ENCODE measurements around the gene SAT2.
"Not testable (repeated sequence)": the region's sequence is repeated elsewhere in the genome, so short reads cannot be mapped to it uniquely, and the experiment has no call there.

The SAT2 gene

DNA sequence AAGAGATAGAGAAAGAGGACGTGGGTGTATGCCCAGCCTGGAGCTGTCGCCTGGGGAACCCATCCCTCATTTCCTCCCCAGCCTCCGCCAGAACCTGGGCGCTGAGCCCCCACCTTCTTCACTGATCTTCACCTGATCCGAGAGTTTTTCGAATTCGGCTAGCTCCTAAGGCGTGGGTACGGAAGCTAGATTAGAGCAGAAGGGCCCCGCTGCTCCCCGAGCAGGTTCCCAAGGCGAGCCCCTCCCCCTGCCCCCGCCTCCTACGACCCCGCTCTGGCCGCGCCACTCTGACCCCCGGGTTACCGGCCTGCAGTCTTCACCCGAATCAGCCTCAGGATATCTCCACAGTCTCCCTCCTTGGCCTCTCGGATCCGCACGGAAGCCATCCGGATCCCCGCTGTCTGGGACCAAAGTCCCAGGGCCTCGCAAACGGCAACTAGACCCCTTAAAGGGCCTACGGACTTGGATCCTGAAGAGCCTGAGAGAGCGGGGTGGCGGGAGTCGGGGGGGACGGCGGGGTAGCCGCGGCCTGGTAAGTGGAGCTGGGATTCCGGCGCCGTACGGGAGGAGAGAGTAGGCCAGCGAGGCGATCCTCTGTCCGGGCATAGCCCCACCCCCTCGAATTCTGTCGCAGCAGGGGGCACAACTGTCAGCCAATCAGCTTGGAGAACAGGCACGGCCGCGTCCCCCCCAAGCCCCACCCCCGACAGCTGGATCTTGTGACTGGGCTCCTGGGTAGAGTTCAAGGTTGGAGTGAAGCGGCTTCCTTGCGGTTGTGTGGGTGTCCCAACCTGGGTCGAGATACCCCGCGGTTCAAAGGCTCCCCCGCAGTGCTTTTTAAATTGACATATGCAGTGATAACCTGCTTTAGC, at the start of gene SAT2:
TSS of gene SAT2 (minus strand) at position 572 of the 872 bp plus-strand sequence. CDS start at position 386, 186 bp downstream.
- peak; percentile 97 for DNase-seq

DNA sequence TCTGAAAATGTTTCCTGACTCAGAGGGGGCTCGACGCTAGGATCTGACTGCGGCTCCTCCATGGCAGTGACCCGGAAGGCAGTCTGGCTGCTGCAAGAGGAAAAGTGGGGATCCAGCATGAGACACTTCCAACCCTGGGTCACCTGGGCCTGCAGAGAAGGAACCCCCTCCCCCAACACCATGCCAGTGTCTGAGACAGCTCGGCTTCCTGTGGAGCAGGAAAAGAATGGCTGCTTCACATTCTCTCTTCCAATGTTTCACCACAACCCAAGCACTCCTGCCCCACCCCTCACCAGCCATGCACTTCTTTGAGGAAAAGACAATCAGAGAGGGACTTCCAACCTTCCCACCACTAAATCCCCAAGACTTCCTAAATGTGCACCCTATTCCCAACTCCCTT, 48.9 kb upstream of the SAT2 start:
- no peak for DNase-seq

DNA sequence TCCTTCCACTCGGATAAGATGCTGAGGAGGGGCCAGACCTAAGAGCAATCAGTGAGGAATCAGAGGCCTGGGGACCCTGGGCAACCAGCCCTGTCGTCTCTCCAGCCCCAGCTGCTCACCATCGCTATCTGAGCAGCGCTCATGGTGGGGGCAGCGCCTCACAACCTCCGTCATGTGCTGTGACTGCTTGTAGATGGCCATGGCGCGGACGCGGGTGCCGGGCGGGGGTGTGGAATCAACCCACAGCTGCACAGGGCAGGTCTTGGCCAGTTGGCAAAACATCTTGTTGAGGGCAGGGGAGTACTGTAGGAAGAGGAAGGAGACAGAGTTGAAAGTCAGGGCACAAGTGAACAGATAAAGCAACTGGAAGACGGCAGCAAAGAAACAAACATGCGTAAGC, 47.3 kb upstream of the SAT2 start:
- DNase-seq = no peak

DNA sequence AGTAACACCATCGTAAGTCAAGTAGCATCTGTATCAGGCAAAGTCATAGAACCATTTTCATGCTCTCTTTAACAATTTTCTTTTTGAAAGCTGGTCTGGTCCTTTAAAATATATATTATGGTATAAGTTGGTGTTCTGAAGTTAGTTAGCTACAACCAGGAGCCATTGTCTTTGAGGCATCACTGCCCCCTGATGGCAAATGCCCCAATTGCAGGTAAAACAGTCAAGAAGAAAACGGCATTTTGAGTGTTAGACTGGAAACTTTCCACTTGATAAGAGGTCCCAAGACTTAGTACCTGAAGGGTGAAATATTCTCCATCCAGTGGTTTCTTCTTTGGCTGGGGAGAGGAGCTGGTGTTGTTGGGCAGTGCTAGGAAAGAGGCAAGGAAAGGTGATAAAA, 45.6 kb upstream of the SAT2 start:
- no peak for DNase-seq

DNA sequence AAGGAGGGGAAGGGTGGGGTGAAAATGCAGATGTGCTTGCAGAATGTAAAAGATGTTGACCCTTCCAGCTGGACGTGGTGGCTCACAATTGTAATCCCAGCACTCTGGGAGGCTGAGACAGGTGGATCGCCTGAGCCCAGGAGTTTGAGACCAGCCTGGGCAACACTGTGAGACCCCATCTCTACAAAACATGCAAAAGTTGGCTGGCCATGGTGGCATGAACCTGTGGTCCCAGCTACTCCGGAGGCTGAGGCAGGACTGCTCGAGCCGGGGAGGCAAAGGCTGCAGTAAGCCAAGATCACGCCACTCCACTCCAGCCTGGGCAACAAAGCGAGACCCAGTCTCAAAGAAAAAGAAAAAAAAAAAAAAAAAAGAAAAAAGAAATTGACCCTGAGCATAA, 40.9 kb upstream of the SAT2 start:
- no peak for DNase-seq

DNA sequence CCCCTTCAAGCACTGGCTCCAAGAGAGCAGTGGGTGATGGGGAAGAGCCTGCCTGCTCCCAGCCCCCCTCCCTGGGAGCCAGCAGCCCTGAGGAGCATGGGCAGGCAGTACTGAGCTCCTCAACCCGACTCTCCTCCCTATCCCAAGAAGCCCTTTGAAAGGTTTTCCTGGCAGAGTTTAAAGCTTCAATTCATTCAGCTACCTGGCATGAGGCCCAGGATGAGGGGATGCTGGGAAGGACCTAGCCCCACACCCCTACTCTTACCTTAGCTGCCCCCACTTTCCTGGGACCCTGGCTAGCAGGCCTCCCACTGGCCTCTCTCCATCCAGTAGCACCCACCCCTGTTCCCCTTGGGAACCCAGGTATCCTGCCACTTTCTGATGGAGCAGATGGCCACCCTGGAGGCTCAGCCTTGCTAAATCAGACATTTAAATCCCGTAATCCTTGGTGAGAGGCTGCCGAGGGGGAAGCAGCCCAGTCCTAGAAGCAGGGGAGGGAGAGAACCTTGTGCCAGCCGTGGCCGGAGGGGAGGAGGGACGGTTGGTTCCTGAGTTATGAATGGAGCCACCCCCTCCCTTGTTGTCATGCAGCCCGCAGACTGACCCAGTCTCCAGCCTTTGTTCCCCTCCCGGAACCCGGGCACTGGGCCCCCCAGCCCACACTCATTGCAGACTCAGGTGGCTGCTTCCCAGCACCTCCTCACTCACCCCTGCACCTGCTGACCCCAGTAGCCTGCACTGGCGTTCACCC, 40.2 kb upstream of the SAT2 start:
- peak; percentile 54 for DNase-seq

DNA sequence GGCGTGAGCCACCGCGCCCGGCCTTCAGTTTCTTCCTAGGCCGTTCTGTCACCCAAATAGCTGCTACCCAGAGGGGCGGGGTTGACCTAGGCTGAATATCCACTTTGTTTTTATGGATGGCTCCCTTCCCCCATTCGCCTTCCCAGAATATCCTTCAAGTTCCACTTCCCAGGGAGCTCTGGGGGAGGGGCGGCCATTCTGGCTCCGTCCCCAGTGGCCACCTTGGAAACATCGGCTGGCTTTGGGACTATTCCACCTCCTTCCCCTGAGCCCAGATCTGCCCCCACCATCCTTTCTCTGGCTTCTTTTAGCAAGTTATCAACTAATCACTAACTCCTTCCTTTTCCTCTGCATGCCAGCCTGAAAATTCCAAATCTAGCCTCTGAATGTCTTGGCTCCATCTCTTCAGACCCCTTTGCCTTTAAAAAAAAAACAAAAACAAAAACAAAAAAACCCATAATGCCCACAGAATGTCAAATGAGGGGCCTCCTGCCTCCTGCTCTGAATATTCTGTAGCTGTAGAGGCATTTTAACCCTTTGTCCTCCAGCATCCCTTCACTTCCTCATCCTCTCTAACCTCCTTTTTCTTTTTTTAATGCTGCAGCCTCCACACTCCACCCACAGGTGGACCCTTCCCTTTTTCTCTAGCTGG, 29.5 kb upstream of the SAT2 start:
- peak; percentile 51 for DNase-seq

DNA sequence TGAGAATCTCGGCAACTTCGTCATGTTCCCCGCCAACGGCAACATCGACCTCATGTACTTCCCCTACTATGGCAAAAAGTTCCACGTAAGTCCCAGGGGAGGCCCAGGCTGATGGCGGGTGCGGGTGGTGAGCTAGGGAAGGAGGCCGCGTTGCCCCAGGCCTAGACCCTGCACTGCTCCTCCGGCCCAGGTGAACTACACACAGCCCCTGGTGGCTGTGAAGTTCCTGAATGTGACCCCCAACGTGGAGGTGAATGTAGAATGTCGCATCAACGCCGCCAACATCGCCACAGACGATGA, 27.9 kb upstream of the SAT2 start:
- DNase-seq = no peak

DNA sequence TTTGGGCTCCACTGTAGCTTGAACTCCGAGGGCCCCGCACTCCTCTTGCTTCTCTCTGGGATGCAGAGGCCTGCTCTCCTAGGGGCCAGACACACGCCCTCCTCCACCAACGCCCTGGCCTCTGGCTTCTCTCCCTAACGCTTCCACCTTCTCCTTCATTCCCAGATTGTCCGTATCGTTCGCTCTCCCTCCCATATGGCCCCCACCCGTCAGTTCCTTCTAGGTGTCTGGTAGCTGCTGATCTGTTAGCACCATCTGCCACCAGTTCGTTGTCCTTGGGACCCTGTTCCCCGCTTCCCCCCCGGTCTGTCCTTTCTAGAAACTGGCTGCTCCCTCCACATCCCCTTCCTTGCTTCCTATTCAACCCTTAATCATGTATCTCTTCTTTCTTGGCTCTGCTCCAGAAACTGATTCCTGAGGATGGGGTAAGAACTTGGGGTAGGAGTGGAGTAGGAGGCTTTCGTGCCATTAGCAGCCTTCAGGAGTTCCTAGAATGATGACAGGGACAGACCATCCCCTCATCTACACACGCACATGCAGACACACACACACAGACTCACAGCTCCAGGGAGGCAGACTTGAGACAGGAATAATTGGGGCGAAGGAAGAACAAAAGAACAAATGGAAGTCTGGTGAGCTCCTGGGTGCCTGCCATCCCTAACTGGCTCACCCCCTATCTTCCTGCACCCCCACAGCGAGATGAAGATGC, 27.4 kb upstream of the SAT2 start:
- no peak for DNase-seq

DNA sequence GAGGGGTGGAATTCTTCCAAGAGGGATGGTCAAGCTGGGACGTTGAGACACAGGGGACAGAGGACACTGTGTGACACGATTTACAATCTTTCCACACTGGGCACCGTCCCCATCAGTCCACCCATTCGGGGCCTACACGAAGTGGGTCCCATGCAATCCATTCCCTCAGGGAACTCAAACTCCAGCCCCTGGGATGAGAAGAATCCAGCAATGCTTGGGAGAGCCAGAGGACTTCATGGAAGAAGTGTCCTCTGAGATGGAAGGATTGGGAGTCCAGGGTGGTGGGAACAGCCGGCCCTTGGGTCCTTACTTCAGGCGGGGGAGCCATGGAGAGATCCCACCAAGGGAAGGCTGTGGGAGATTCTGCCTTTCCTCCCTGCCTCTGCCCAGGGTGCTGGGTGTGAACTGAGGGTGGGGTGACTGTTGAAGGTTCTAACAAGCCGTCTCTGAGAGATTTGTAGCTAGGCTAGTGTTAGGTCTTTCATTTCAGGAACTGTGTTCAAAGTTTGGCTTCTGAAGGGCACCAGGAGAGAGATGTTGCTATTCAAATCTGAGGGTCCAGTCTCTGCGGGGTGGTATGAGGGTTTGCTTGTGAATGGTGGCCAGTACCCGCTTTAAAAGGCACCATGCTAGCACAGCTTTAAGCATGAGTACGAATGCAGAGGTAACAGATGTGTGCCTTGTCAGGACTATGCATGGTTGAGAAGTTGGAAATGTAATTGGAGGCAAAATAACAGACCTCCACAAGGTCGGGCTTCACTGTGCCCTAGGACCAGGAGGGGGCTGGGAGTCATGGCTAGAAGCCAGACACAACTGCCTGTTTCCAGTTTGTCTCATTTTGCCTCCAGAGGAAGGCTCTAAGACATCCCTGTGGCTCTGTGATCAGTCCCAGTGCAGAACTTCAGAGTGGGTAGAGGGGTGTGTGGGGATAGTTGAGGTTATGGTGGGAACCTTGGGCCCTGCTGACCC, 25.1 kb upstream of the SAT2 start:
- no peak for DNase-seq

DNA sequence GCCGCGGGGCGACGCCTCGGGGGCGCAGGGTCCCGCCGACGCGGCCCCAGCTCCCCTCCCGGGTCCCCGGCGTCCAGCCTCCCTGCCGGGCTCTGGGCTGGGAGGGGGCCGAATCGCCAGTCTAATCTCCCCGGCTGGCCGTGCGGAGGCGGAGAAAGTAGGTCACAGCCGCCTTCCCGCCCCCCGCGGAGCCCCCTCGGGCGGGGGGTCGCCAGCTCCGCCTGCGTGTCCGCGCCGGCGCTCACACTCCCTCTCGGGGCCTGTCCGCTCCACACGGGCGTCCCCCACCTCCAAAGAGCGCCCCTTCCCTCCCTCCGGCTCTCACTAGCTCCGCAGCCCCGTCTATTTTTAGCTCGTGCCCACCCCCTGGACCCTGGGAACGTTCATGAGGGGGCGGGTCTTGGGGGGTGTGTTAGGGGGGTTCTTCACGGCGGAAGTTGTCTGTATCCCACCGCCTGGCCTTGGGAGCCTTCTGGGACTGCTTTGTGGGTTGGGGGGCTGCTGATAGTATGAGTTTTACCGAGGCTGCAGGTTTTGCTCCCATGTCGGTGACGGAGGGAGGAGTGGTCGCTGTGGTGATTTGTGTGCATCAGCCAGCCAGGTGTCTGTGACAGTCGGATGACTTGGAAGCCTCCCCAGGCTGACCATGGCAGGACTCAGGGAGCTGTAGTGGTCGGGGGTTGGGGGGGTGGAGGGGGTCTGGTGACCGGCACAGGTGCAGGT, 24.2 kb upstream of the SAT2 start:
- peak; percentile 72 for DNase-seq

DNA sequence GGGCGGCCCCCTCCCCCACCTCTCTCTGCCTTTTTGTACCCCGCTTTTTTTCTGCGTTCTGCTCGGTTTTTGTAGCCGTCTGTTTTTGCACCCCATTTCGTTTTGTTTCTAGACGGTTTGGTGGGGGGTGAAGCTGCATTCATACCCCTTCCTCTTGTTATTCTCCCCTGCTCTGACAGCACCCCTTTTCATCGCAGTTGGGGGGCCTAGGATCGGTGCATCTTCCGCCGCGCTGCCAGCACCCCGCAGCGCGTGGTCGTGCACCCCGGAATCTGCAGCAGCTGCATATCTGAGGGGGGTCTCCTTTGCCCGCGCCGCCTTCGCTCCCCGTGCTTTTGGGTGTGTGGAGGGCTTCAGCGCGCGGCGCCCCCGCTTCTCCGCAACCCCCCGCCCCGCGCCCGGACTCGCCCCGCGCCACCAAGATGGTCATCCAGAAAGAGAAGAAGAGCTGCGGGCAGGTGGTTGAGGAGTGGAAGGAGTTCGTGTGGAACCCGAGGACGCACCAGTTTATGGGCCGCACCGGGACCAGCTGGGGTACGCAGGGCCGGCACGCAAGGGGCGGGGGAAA, 23.6 kb upstream of the SAT2 start:
- DNase-seq = no peak

DNA sequence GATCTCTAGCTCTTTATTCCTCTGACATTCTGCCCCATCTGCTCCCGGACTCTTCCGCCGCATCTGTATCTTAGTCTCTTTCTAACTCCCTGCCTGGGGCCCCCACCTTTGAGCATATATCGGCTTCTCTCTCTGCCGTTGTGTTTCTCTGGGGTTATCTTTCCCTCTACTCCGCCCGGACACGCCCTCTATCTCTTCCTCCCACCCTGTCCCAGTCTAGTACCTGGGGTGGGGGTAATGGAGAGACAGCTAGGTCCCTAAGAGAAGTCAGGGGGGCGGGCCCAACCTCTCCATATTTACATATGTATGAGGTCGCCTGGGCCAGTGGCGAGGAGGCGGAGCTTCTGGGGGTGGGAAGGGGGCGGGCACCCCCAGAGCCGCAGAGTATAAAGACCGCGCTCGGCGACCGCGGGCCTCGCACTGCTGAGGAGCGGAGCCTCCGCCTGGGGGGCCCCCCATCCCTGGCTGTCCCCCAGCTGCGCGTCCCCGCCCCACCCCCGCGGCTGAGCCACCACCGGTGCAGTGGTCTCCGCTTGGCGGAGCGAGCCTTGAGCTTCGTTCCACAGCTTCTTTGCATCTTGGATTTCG, 23.0 kb upstream of the SAT2 start, which contains the start of gene ATP1B2:
TSS of gene ATP1B2 (plus strand) at position 418 of the 588 bp plus-strand sequence. CDS start 593 bp downstream, outside the sequence.
- peak; percentile 83 for DNase-seq

DNA sequence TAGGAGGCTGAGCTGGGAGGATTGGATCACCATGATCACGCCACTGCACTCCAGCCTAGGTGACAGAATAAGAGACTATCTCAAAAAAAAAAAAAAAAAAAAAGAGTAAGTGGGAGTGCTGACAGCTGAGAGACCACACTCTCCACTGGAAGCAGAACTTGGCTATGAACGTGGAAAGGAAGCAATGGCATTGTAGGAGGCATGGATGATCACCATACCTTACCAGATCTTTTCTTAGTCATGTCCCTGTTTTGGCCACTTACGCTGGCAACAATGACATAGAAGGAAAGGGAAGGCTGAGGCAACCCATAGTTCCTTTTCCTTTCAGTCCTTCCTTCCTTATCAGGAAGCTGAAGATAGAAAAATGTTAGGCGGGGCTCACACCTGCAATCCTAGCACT, 19.4 kb upstream of the SAT2 start:
- no peak for DNase-seq

DNA sequence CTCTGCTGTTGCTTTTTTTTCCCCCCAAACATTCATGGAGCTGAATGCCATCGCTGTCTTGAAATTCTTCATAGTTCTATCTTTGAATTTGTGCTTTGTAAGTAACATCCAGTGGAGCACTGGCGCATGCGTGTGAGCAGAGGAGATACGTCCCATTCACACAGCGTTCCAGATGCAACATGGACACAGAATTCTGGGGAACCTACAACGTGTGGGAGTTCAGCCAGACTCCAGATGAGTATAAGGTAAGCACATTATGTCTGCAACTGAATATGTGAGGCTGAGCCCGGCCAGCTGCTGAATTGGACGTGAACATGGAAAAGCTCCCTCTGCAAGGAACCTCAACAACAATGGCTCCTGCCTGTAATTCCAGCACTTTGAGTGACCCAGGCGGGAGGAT, 18.8 kb upstream of the SAT2 start:
- DNase-seq = no peak

DNA sequence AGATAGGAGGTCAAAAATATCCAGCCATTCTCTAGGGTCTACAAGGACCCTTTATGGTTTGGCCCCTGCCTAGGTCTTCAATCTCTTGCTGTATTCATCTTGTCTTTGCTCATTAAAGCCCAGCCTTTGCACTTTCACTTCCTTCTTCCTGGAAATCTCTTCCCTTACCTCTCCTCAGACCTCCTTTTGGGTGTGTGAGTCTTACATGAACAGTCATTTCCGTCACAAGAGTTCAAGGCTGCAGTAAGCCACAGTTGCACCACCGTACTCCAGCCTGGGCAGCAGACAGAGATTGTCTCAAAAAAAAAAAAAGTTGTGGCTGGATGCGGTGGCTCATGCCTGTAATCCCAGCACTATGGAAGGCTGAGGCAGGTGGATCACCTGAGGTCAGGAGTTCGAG, 17.2 kb upstream of the SAT2 start:
- no peak for DNase-seq

DNA sequence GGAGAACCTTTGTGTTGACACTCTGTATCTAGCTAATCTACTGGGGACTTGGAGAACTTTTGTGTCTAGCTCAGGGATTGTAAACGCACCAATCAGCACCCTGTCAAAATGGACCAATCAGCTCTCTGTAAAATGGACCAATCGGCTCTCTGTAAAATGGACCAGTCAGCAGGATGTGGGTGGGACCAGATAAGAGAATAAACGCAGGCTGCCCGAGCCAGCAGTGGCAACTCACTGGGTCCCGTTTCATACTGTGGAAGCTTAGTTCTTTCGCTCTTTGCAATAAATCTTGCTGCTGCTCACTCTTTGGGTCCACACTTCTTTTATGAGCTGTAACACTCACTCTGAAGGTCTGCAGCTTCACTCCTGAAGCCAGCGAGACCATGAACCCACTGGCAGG, 14.0 kb upstream of the SAT2 start:
- DNase-seq = not testable (repeated sequence)

DNA sequence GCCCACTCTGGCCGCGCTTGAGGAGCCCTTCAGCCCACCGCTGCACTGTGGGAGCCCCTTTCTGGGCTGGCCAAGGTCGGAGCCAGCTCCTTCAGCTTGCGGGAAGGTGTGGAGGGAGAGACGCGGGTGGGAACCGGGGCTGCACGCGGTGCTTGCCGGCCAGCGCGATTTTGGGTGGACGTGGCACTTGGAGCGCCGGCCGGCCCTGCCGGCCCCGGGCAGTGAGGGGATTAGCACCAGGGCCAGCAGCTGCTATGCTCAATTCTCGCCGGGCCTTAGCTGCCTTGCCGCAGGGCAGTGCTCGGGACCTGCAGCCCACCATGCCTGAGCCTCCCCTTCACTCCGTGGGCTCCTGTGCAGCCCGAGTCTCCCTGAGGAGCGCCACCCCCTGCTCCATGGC, 13.2 kb upstream of the SAT2 start:
- no peak for DNase-seq

DNA sequence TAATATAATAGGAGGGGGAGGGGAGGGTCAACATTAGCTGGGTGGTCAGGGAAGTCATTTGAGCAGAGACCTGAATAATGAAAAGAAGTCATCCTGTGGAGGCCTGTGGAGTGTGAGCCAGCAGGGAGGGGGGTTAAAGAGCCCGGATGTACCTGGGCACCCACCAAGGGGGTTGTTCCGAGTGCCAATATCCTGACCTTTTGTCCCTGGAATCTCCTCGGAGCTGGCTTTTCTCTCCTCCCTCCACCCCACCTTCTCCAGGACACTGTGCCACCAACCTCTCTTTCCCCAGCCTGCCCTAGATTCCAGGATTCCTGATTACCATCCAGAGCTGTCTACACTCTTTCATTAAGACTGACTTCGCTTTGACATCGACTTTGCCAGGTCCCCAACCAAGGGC, 8.5 kb upstream of the SAT2 start:
- DNase-seq = no peak

DNA sequence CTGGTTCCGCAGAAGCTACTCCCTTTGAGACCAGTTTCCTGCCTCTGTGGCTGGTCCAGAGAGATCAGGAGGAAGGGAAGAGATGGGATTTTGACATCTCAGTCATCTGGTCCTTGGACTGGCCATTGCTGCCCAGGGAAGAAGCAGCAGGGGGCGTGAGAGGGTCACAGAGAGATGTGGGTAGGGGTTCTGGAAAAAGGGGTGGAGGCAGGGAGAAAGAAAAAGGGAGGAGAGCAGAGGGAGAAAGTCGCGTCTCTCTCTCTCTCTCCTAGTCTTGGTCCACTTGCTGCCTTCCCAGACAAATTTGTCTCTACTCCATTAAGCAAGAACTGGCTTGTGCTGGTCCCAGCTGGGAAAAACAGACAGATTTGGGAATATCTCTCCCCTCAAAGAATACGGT, 6.8 kb upstream of the SAT2 start:
- DNase-seq = peak; percentile 81
